Fibroblast of lung (primary cell): ENCODE measurements around the gene RBM17. TPM values are rescaled to one million over a fixed set of nuclear protein-coding genes. Genes with fewer than 3 reads are reported as not detected.

Source experiments
- DNase-seq, 2 donors: peaks; one replicate each; pipeline versions ENCODE4 v3.0.0 to v3.0.0-alpha.2; 2010; ENCODE audit warnings: low read depth in 2 of 2
- H2AFZ ChIP-seq: 2 replicates; pipeline ENCODE4 v1.5.1; 2012; ENCODE audit warnings: low read length, control low read depth, inconsistent platforms
- H3K27ac ChIP-seq: 2 replicates; pipeline ENCODE4 v1.5.1; 2011; ENCODE audit warnings: low read length, control low read depth; ENCODE audit not compliant: insufficient read depth
- H3K27me3 ChIP-seq: 2 replicates; pipeline ENCODE4 v1.5.1; 2011; ENCODE audit warnings: mild to moderate bottlenecking, low read length; ENCODE audit not compliant: control insufficient read depth, insufficient read depth
- H3K36me3 ChIP-seq: 2 replicates; pipeline ENCODE4 v1.5.1; 2011; ENCODE audit warnings: low read length; ENCODE audit not compliant: control insufficient read depth, insufficient read depth
- H3K4me1 ChIP-seq: 2 replicates; pipeline ENCODE4 v1.5.1; 2011; ENCODE audit warnings: low read length; ENCODE audit not compliant: control insufficient read depth, insufficient read depth; ENCODE audit errors: extremely low read depth
- H3K4me2 ChIP-seq: 2 replicates; pipeline ENCODE4 v1.5.1; 2011; ENCODE audit warnings: low read length, control low read depth; ENCODE audit not compliant: insufficient read depth; ENCODE audit errors: extremely low read depth
- H3K4me3 ChIP-seq, 4 experiments: fragments of 200-600 bp in 1 of 4; sonication (generic) in 1 of 4; replicated peaks in 1 of 4; 2 replicates each; pipeline ENCODE4 v1.5.1; 2011 to 2016; ENCODE audit warnings: low read length in 4 of 4, low read depth in 3 of 4, mild to moderate bottlenecking in 3 of 4, control low read depth in 2 of 4, inconsistent platforms in 1 of 4, mixed read lengths in 1 of 4; ENCODE audit not compliant: insufficient read depth in 1 of 4; ENCODE audit errors: control extremely low read depth in 1 of 4
- H3K79me2 ChIP-seq: 2 replicates; pipeline ENCODE4 v1.5.1; 2012; ENCODE audit warnings: mild to moderate bottlenecking, low read length, inconsistent platforms; ENCODE audit not compliant: control insufficient read depth, insufficient read depth
- H3K9ac ChIP-seq: 2 replicates; pipeline ENCODE4 v1.5.1; 2011; ENCODE audit warnings: mild to moderate bottlenecking, low read length, control low read depth; ENCODE audit not compliant: insufficient read depth
- H3K9me3 ChIP-seq: 2 replicates; pipeline ENCODE4 v1.5.1; 2012; ENCODE audit warnings: low read depth, low read length; ENCODE audit not compliant: control insufficient read depth, insufficient read depth
- H4K20me1 ChIP-seq: 2 replicates; pipeline ENCODE4 v1.5.1; 2011; ENCODE audit warnings: low read length; ENCODE audit not compliant: control insufficient read depth, insufficient read depth; ENCODE audit errors: extremely low read depth
- CTCF ChIP-seq, 2 donors: IDR thresholded peaks in 1 of 2; conservative IDR thresholded peaks in 1 of 2; 1 replicate in 1 of 2; 2 replicates in 1 of 2; pipeline ENCODE4 v1.5.1; 2011 to 2012; ENCODE audit warnings: low read length in 2 of 2, control low read depth in 1 of 2, inconsistent platforms in 1 of 2, low read depth in 1 of 2, mild to moderate bottlenecking in 1 of 2
- EZH2 ChIP-seq: IDR thresholded peaks from 2 replicates; pipeline ENCODE4 v1.5.1; 2012; ENCODE audit warnings: low read length, control low read depth, mild to moderate bottlenecking; ENCODE audit errors: missing control alignments
- polyA plus RNA-seq, 2 donors: library from polyadenylated mRNA; depleted of rRNA in 1 of 2; stranded (reverse) in 1 of 2; unstranded in 1 of 2; fragments of >200 nt; gene quantifications; 2 replicates each; pipeline ENCODE4 v1.2.1, GENCODE V29; 2011 to 2012; ENCODE audit warnings: missing spikeins in 1 of 2
- total RNA-seq: library from RNA; depleted of rRNA; stranded (reverse); fragments of >200 nt; gene quantifications from 2 replicates; pipeline ENCODE4 v1.2.1, GENCODE V29; 2014

RBM17 gene
- total and polyA plus RNA-seq, 2 donors (not counting 1 experiment from before 2014, with no cell fraction given), result 28.9 to 46.1 TPM

GRCh38 chr10:6054884-6055283, 34.0 kb upstream of the RBM17 start:
- H3K4me2 ChIP-seq, result no peak overlapping the region
- no peak overlapping the region for H3K4me3 ChIP-seq
- H3K27me3 ChIP-seq, result peaks cover under 1% of the 10 kb centered on the region
- H3K9me3 ChIP-seq, result no peaks in the 10 kb centered on the region
- no peaks in the 10 kb centered on the region for H3K79me2 ChIP-seq
- no peak overlapping the region for H3K9ac ChIP-seq
- DNase-seq, result no peak
- no peak overlapping the region for H3K27ac ChIP-seq
- no peaks in the 10 kb centered on the region for H3K4me1 ChIP-seq
- no peaks in the 10 kb centered on the region for H4K20me1 ChIP-seq
- no peaks in the 10 kb centered on the region for H3K36me3 ChIP-seq
- no peak overlapping the region for H2AFZ ChIP-seq
- TF ChIP-seq EZH2 (no peak), CTCF (conservative IDR thresholded peaks at IDR 0.05 in 1 of 2, IDR thresholded peaks at IDR 0.05 in 1 of 2; ENCODE audit: low read depth in 1 of 2, low read length in 2 of 2) (no peak)

DNA sequence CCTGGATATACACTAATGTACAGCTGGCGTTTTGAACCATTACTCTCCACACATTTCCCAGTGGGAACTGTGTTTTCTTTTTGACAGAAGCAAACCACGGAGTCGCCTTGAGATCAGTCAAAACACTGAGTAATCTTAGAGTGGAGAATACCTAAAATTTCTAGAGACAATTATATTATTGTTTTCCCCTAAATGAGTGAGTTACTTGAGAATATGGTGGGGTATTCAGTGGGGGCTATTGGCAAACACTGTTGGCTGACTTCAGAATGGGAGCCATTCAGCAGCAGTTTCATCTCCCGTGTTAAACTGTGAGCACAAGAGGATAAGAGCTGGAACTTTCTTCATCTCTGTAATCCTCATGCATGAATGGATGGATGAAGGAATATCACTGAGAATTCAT, 32.9 kb upstream of the RBM17 start:
- no peak overlapping the region for H3K27ac ChIP-seq
- no peak overlapping the region for H2AFZ ChIP-seq
- no peak overlapping the region for H3K4me2 ChIP-seq
- H3K79me2 ChIP-seq, result no peaks in the 10 kb centered on the region
- no peak overlapping the region for H3K4me3 ChIP-seq
- H3K27me3 ChIP-seq, result peaks cover 2% of the 10 kb centered on the region
- H3K4me1 ChIP-seq, result no peaks in the 10 kb centered on the region
- no peak for TF ChIP-seq EZH2
- TF ChIP-seq CTCF (conservative IDR thresholded peaks at IDR 0.05 in 1 of 2, IDR thresholded peaks at IDR 0.05 in 1 of 2; ENCODE audit: low read depth in 1 of 2, low read length in 2 of 2), result no peak
- H3K9ac ChIP-seq, result no peak overlapping the region
- no peaks in the 10 kb centered on the region for H3K9me3 ChIP-seq
- H3K36me3 ChIP-seq, result no peaks in the 10 kb centered on the region
- DNase-seq, result no peak
- no peaks in the 10 kb centered on the region for H4K20me1 ChIP-seq

GRCh38 chr10:6056411-6057135, 32.3 kb upstream of the RBM17 start:
- H3K4me3 ChIP-seq, result no peak overlapping the region

More at GRCh38 chr10:6056411-6057135, 32.3 kb upstream of the RBM17 start:
- no peaks in the 10 kb centered on the region for H4K20me1 ChIP-seq
- DNase-seq, result no peak
- no peaks in the 10 kb centered on the region for H3K9me3 ChIP-seq
- no peaks in the 10 kb centered on the region for H3K4me1 ChIP-seq
- H3K27me3 ChIP-seq, result peaks cover 2% of the 10 kb centered on the region
- no peak overlapping the region for H3K27ac ChIP-seq
- TF ChIP-seq EZH2, result no peak
- no peak for TF ChIP-seq CTCF (conservative IDR thresholded peaks at IDR 0.05 in 1 of 2, IDR thresholded peaks at IDR 0.05 in 1 of 2; ENCODE audit: low read depth in 1 of 2, low read length in 2 of 2)
- no peak overlapping the region for H2AFZ ChIP-seq
- H3K4me2 ChIP-seq, result no peak overlapping the region
- no peaks in the 10 kb centered on the region for H3K36me3 ChIP-seq
- H3K79me2 ChIP-seq, result no peaks in the 10 kb centered on the region
- no peak overlapping the region for H3K9ac ChIP-seq
